ENCODE data around the gene DNAJB12.
"Not testable (repeated sequence)": the region's sequence is repeated elsewhere in the genome, so short reads cannot be mapped to it uniquely, and the experiment has no call there.

DNAJB12 gene

GRCh38 chr10:72349438-72349837 is 5.3 kb downstream of the DNAJB12 start:
- no peak overlapping the region for H2AK5ac ChIP-seq (ENCODE audit: low read length, severe bottlenecking)
- no peak overlapping the region for H3K14ac ChIP-seq (ENCODE audit: low read length in 2 of 2)

GRCh38 chr10:72348282-72348681 is 6.4 kb downstream of the DNAJB12 start:
- peak overlapping the region; percentile 39 for H2AK5ac ChIP-seq (ENCODE audit: low read length, severe bottlenecking)
- H3K18ac ChIP-seq (ENCODE audit: low read depth in 1 of 2, low read length in 2 of 2), result no peak overlapping the region
- no peak overlapping the region for H2BK12ac ChIP-seq (ENCODE audit: low read length in 2 of 2)
- peaks cover 46 to 63% of the 10 kb centered on the region in 2 experiments for H3K36me3 ChIP-seq (ENCODE audit: control insufficient read depth in 1 of 2, insufficient read depth in 2 of 2, low read depth in 1 of 2, low read length in 2 of 2)
- peak overlapping the region; percentile 29 for H3K4me2 ChIP-seq (ENCODE audit: low read length, poor library complexity, severe bottlenecking)
- no peak overlapping the region for H2BK15ac ChIP-seq (ENCODE audit: low read depth, poor library complexity, severe bottlenecking)
- DNase-seq, result no peak
- H3K79me1 ChIP-seq (replicated peaks; ENCODE audit: low read length, poor library complexity, severe bottlenecking), result peaks cover 42% of the 10 kb centered on the region
- H3K27me3 ChIP-seq (ENCODE audit: control insufficient read depth in 1 of 2, insufficient read depth in 1 of 2, low read length in 2 of 2), result no peaks in the 10 kb centered on the region
- H4K8ac ChIP-seq (ENCODE audit: low read length), result no peak overlapping the region
- H3K27ac ChIP-seq (ENCODE audit: low read length, poor library complexity, severe bottlenecking), result peak overlapping the region; percentile 54
- 97% methylated on average over 7 of the region's 7 CpGs for WGBS
- H3K4ac ChIP-seq (ENCODE audit: low read depth in 1 of 2, low read length in 2 of 2), result no peak overlapping the region
- no peak overlapping the region for H3K14ac ChIP-seq (ENCODE audit: low read length in 2 of 2)
- no peaks in the 10 kb centered on the region for H3K9me3 ChIP-seq (ENCODE audit: control insufficient read depth, low read length)
- H2BK120ac ChIP-seq (ENCODE audit: low read depth, low read length), result no peak overlapping the region
- no peak overlapping the region for H2BK5ac ChIP-seq (ENCODE audit: low read depth, low read length, poor library complexity, severe bottlenecking)
- H2AFZ ChIP-seq (ENCODE audit: low read depth, low read length), result no peak overlapping the region
- H3K4me3 ChIP-seq (ENCODE audit: insufficient read depth in 1 of 2, low read depth in 1 of 2, low read length in 2 of 2), result no peak overlapping the region
- H3K23ac ChIP-seq (ENCODE audit: low read length in 2 of 2), result no peak overlapping the region
- no peak overlapping the region for H3K9ac ChIP-seq (ENCODE audit: low read length)
- no peak overlapping the region for H4K91ac ChIP-seq (ENCODE audit: low read length)
- peaks cover 24% of the 10 kb centered on the region for H3K4me1 ChIP-seq (ENCODE audit: control insufficient read depth, insufficient read depth, low read depth, low read length)

More at GRCh38 chr10:72349438-72349837, 5.3 kb downstream of the DNAJB12 start:
- Histone ChIP-seq H3K27me3 (ENCODE audit: control insufficient read depth in 1 of 2, insufficient read depth in 1 of 2, low read length in 2 of 2) (no peaks in the 10 kb centered on the region), H3K9ac (ENCODE audit: low read length) (no peak overlapping the region), H2AFZ (ENCODE audit: low read depth, low read length) (no peak overlapping the region), H3K36me3 (ENCODE audit: control insufficient read depth in 1 of 2, insufficient read depth in 2 of 2, low read depth in 1 of 2, low read length in 2 of 2) (peaks cover 35 to 52% of the 10 kb centered on the region in 2 experiments), H2BK120ac (ENCODE audit: low read depth, low read length) (no peak overlapping the region), H3K4me3 (ENCODE audit: insufficient read depth in 1 of 2, low read depth in 1 of 2, low read length in 2 of 2) (no peak overlapping the region), H2BK12ac (ENCODE audit: low read length in 2 of 2) (no peak overlapping the region), H3K79me1 (replicated peaks; ENCODE audit: low read length, poor library complexity, severe bottlenecking) (peaks cover 34% of the 10 kb centered on the region), H2BK15ac (ENCODE audit: low read depth, poor library complexity, severe bottlenecking) (no peak overlapping the region), H3K18ac (ENCODE audit: low read depth in 1 of 2, low read length in 2 of 2) (no peak overlapping the region), H2BK5ac (ENCODE audit: low read depth, low read length, poor library complexity, severe bottlenecking) (no peak overlapping the region), H3K27ac (ENCODE audit: low read length, poor library complexity, severe bottlenecking) (no peak overlapping the region), H3K23ac (ENCODE audit: low read length in 2 of 2) (no peak overlapping the region), H4K91ac (ENCODE audit: low read length) (no peak overlapping the region), H3K9me3 (ENCODE audit: control insufficient read depth, low read length) (no peaks in the 10 kb centered on the region), H3K4ac (ENCODE audit: low read depth in 1 of 2, low read length in 2 of 2) (no peak overlapping the region), H4K8ac (ENCODE audit: low read length) (no peak overlapping the region), H3K4me1 (ENCODE audit: control insufficient read depth, insufficient read depth, low read depth, low read length) (peaks cover 25% of the 10 kb centered on the region), H3K4me2 (ENCODE audit: low read length, poor library complexity, severe bottlenecking) (no peak overlapping the region)
- 100% methylated on average over 2 of the region's 2 CpGs for WGBS
- no peak for DNase-seq

DNA sequence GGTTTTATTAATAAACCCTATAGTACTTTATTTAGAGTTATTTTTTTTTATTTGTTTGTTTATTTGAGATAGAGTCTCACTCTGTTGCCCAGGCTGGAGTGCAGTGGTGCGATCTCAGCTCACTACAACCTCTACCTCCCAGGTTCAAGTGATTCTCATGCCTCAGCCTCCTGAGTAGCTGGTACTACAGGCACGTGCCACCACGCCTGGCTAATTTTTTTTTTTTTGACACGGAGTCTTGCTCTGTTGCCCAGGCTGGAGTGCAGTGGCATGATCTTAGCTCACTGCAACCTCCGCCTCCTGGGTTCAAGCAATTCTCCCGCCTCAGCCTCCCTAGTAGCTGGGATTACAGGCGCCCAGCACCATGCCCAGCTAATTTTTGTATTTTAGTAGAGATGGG is 8.6 kb downstream of the DNAJB12 start:
- Histone ChIP-seq H3K4me1 (ENCODE audit: control insufficient read depth, insufficient read depth, low read depth, low read length) (peaks cover 19% of the 10 kb centered on the region), H3K79me1 (replicated peaks; ENCODE audit: low read length, poor library complexity, severe bottlenecking) (peaks cover 46% of the 10 kb centered on the region), H3K36me3 (ENCODE audit: control insufficient read depth in 1 of 2, insufficient read depth in 2 of 2, low read depth in 1 of 2, low read length in 2 of 2) (peaks cover 55 to 73% of the 10 kb centered on the region in 2 experiments)
- DNase-seq; H4K8ac ChIP-seq (ENCODE audit: low read length); H3K14ac ChIP-seq (ENCODE audit: low read length in 2 of 2); H2BK5ac ChIP-seq (ENCODE audit: low read depth, low read length, poor library complexity, severe bottlenecking); H2BK12ac ChIP-seq (ENCODE audit: low read length in 2 of 2); H3K23ac ChIP-seq (ENCODE audit: low read length in 2 of 2); H3K9me3 ChIP-seq (ENCODE audit: control insufficient read depth, low read length); H2BK120ac ChIP-seq (ENCODE audit: low read depth, low read length); H3K18ac ChIP-seq (ENCODE audit: low read depth in 1 of 2, low read length in 2 of 2); H4K91ac ChIP-seq (ENCODE audit: low read length); H3K4me3 ChIP-seq (ENCODE audit: insufficient read depth in 1 of 2, low read depth in 1 of 2, low read length in 2 of 2); H3K4me2 ChIP-seq (ENCODE audit: low read length, poor library complexity, severe bottlenecking); H3K27me3 ChIP-seq (ENCODE audit: control insufficient read depth in 1 of 2, insufficient read depth in 1 of 2, low read length in 2 of 2); H2AFZ ChIP-seq (ENCODE audit: low read depth, low read length); H3K9ac ChIP-seq (ENCODE audit: low read length); H2AK5ac ChIP-seq (ENCODE audit: low read length, severe bottlenecking); H2BK15ac ChIP-seq (ENCODE audit: low read depth, poor library complexity, severe bottlenecking); H3K4ac ChIP-seq (ENCODE audit: low read depth in 1 of 2, low read length in 2 of 2); H3K27ac ChIP-seq (ENCODE audit: low read length, poor library complexity, severe bottlenecking): not testable (repeated sequence)
- 94% methylated on average over 6 of the region's 7 CpGs for WGBS

GRCh38 chr10:72344932-72345331 is 9.8 kb downstream of the DNAJB12 start:
- Histone ChIP-seq H3K36me3 (ENCODE audit: control insufficient read depth in 1 of 2, insufficient read depth in 2 of 2, low read depth in 1 of 2, low read length in 2 of 2) (peaks cover 56 to 70% of the 10 kb centered on the region in 2 experiments), H3K23ac (ENCODE audit: low read length in 2 of 2) (no peak overlapping the region), H3K14ac (ENCODE audit: low read length in 2 of 2) (no peak overlapping the region), H3K79me1 (replicated peaks; ENCODE audit: low read length, poor library complexity, severe bottlenecking) (peaks cover 42% of the 10 kb centered on the region), H3K4me3 (ENCODE audit: insufficient read depth in 1 of 2, low read depth in 1 of 2, low read length in 2 of 2) (no peak overlapping the region), H3K4me1 (ENCODE audit: control insufficient read depth, insufficient read depth, low read depth, low read length) (peaks cover 27% of the 10 kb centered on the region), H2AK5ac (ENCODE audit: low read length, severe bottlenecking) (no peak overlapping the region), H2BK120ac (ENCODE audit: low read depth, low read length) (no peak overlapping the region), H3K9me3 (ENCODE audit: control insufficient read depth, low read length) (no peaks in the 10 kb centered on the region), H2BK15ac (ENCODE audit: low read depth, poor library complexity, severe bottlenecking) (no peak overlapping the region), H3K18ac (ENCODE audit: low read depth in 1 of 2, low read length in 2 of 2) (no peak overlapping the region), H3K27me3 (ENCODE audit: control insufficient read depth in 1 of 2, insufficient read depth in 1 of 2, low read length in 2 of 2) (no peaks in the 10 kb centered on the region), H2AFZ (ENCODE audit: low read depth, low read length) (no peak overlapping the region), H3K4ac (ENCODE audit: low read depth in 1 of 2, low read length in 2 of 2) (no peak overlapping the region), H4K91ac (ENCODE audit: low read length) (no peak overlapping the region), H3K27ac (ENCODE audit: low read length, poor library complexity, severe bottlenecking) (no peak overlapping the region), H2BK12ac (ENCODE audit: low read length in 2 of 2) (no peak overlapping the region), H3K4me2 (ENCODE audit: low read length, poor library complexity, severe bottlenecking) (no peak overlapping the region), H4K8ac (ENCODE audit: low read length) (no peak overlapping the region), H2BK5ac (ENCODE audit: low read depth, low read length, poor library complexity, severe bottlenecking) (no peak overlapping the region), H3K9ac (ENCODE audit: low read length) (no peak overlapping the region)
- WGBS, result 100% methylated on average over 11 of the region's 11 CpGs
- DNase-seq, result no peak
